Measurements from ENCODE around the gene CDRT15L2.
"Not testable (repeated sequence)": the region's sequence is repeated elsewhere in the genome, so short reads cannot be mapped to it uniquely, and the experiment has no call there.

CDRT15L2 gene

GRCh38 chr17:20583891-20584577, 4.5 kb downstream of the CDRT15L2 start:
- DNase-seq, result not testable (repeated sequence)

GRCh38 chr17:20588744-20589453, 9.4 kb downstream of the CDRT15L2 start:
- not testable (repeated sequence) for DNase-seq

GRCh38 chr17:20589454-20589810, 9.9 kb downstream of the CDRT15L2 start:
- DNase-seq, result not testable (repeated sequence)

- not testable (repeated sequence) for DNase-seq
Observed at GRCh38 chr17:20591040-20591439, 11.5 kb downstream of the CDRT15L2 start.

GRCh38 chr17:20605568-20605967, 26.0 kb downstream of the CDRT15L2 start:
- not testable (repeated sequence) for DNase-seq

- not testable (repeated sequence) for DNase-seq
Observed at GRCh38 chr17:20609490-20609889, 30.0 kb downstream of the CDRT15L2 start.

- no peak for DNase-seq
Observed at GRCh38 chr17:20611309-20611708, 31.8 kb downstream of the CDRT15L2 start.

- DNase-seq, result no peak
Observed at GRCh38 chr17:20612635-20613034, 33.1 kb downstream of the CDRT15L2 start.

GRCh38 chr17:20613248-20613647, 33.7 kb downstream of the CDRT15L2 start:
- no peak for DNase-seq

- DNase-seq, result no peak
Observed at GRCh38 chr17:20613905-20614304, 34.4 kb downstream of the CDRT15L2 start.

GRCh38 chr17:20615461-20615860, 35.9 kb downstream of the CDRT15L2 start:
- not testable (repeated sequence) for DNase-seq
